ENCODE data around the gene KLHL35.

DNA sequence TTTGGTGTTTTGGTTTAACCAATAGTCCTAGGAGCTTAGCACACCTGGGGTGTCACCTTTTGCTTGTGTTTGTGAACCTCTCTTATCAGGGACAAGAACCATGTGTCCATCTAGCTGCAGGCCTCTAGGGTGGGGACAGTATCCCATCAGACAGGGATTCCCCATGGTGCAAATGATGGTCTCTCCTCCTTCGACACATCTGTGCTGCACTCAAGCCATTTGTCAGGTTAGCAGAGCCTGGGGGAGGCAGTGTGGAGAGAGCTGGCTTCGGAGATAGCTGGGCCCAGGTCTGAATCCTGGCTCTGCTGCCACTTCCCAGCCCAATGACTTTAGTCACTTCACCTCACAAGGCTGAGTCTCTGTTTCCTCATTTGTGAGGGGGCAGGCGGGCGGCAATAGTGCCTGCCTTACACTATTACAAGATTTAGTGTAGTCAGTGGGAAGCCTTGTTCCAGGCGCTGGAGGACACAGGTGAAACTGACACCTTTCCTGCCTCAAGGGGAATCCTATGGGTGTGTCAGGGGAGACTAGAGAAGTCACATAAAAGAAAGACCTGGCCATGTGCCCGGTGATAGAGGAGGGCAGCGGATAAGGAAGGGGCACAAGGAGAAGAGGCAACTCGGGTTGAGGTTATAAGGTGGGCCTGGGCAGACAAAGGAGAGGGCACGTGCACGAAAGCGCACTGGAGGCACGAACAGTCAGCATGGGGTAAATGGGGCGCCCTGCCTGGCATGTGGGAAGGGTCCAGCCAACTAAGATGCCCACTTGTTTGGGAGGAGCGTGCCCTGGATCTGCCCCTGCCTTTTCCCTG lies 12.6 kb downstream of the KLHL35 start:
- no peak for TF ChIP-seq CTCF (IDR thresholded peaks at IDR 0.05; ENCODE audit: insufficient read depth, low read depth, low read length)
- TF ChIP-seq EZH2 (IDR thresholded peaks at IDR 0.05; ENCODE audit: insufficient read depth, low read length), result no peak

Data from astrocyte (in vitro differentiated cells and primary cell).